ENCODE results near the gene AGAP1. TPM values are rescaled to one million over a fixed set of nuclear protein-coding genes. Genes with fewer than 3 reads are reported as not detected.

Gene AGAP1
- total RNA-seq, 1 donor from 2014 or later: 20.4 TPM

DNA sequence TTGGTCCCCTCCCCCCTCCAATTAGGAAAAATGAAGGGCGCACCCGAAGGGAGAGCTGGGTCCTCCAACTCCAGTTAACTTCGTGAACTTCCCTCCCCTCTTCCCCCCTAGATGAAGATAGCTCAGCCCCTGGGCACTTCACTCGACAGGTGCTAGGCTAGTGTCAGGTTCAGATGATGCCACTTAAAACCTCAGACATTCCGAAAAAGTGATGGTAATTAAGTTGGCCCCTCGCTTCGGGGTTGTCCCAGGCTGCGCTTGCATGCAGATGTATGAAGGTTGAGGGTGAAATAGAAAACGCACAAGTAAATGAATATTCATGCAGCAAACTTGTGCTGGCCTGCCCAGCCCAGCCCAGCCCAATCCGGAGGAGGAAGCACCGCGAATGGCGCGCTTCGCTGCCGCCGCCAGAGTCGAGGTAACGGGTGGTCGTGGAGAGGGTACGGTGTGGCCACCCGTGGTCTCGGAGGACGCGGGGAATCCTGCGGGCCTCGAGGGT, 677.4 kb downstream of the AGAP1 start:
- peaks cover 65% of the 10 kb centered on the region for H3K27me3 Mint-ChIP-seq (ENCODE audit: insufficient read depth, low read depth)
- no peaks in the 10 kb centered on the region for H3K9me3 ChIP-seq (ENCODE audit: low read depth)

DNA sequence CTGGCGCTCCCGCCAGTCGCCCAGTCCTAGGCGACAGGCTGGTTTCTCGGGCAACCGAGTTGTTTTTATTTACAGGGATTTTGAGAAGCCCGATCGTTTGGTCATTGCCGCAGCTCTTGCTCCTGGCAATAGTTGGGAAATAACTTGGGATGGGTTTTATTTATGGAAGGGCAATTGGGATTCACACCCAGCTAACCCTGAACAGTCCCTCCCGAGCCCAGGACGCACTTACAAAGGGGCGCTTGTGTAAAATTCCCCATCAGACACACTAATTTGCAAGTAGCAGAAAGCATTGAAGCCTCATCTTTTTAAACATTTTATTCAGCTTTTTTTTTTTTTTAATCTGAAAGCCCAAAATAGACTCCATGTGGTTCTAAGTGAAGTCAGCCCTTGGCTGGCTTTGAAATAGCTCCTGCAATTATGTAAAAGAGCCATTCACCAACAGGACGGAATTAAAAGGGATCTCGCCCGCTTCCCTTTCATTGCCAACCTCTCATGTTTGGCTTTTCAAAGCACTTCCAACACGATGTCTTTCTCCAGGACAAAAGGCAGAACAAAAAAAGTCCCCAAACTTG, 677.9 kb downstream of the AGAP1 start:
- Histone ChIP-seq H4K20me1 (ENCODE audit: low read depth) (peaks cover 89% of the 10 kb centered on the region), H3K4me3 (no peak overlapping the region), H3K4me2 (peak overlapping the region; percentile 49), H3K27me3 (peaks cover 100% of the 10 kb centered on the region), H3K4me1 (peaks cover 39% of the 10 kb centered on the region), H3K79me2 (ENCODE audit: low read depth) (no peaks in the 10 kb centered on the region), H3K36me3 (no peaks in the 10 kb centered on the region), H3K27ac (no peak overlapping the region), H3F3A (ENCODE audit: low read depth) (peaks cover 76% of the 10 kb centered on the region), H3K9me3 (ENCODE audit: low read depth) (no peaks in the 10 kb centered on the region), H3K9ac (no peak overlapping the region), H2AFZ (replicated peaks) (no peak overlapping the region)
- Mint-ChIP-seq H3K9me3 (no peaks in the 10 kb centered on the region), H3K27me3 (ENCODE audit: insufficient read depth, low read depth) (peaks cover 64% of the 10 kb centered on the region), H3K36me3 (no peaks in the 10 kb centered on the region), H3K4me1 (peaks cover 59% of the 10 kb centered on the region), H3K27ac (no peak overlapping the region), H3K4me3 (peak overlapping the region; percentile 84)
- DNase-seq (ENCODE audit: low spot score): peak; percentile 60
- TF ChIP-seq EZH2phosphoT487 (IDR thresholded peaks at IDR 0.05): peak; percentile 17
- no peak for TF ChIP-seq EZH2 (IDR thresholded peaks at IDR 0.05)

More for the DNA sequence above, 677.4 kb downstream of the AGAP1 start:
- Histone ChIP-seq H3K4me2 (peak overlapping the region; percentile 49), H4K20me1 (ENCODE audit: low read depth) (peaks cover 89% of the 10 kb centered on the region), H3K9ac (no peak overlapping the region), H3K79me2 (ENCODE audit: low read depth) (no peaks in the 10 kb centered on the region), H3F3A (ENCODE audit: low read depth) (peaks cover 78% of the 10 kb centered on the region), H3K27ac (no peak overlapping the region), H2AFZ (replicated peaks) (no peak overlapping the region), H3K36me3 (no peaks in the 10 kb centered on the region), H3K27me3 (peaks cover 100% of the 10 kb centered on the region), H3K4me1 (peaks cover 42% of the 10 kb centered on the region), H3K4me3 (no peak overlapping the region)
- Mint-ChIP-seq H3K4me1 (peaks cover 61% of the 10 kb centered on the region), H3K27ac (no peak overlapping the region), H3K4me3 (peak overlapping the region; percentile 84), H3K36me3 (no peaks in the 10 kb centered on the region), H3K9me3 (no peaks in the 10 kb centered on the region)
- peak; percentile 38 for TF ChIP-seq EZH2 (IDR thresholded peaks at IDR 0.05)
- TF ChIP-seq EZH2phosphoT487 (IDR thresholded peaks at IDR 0.05): no peak
- TF ChIP-seq, protein P1, sequence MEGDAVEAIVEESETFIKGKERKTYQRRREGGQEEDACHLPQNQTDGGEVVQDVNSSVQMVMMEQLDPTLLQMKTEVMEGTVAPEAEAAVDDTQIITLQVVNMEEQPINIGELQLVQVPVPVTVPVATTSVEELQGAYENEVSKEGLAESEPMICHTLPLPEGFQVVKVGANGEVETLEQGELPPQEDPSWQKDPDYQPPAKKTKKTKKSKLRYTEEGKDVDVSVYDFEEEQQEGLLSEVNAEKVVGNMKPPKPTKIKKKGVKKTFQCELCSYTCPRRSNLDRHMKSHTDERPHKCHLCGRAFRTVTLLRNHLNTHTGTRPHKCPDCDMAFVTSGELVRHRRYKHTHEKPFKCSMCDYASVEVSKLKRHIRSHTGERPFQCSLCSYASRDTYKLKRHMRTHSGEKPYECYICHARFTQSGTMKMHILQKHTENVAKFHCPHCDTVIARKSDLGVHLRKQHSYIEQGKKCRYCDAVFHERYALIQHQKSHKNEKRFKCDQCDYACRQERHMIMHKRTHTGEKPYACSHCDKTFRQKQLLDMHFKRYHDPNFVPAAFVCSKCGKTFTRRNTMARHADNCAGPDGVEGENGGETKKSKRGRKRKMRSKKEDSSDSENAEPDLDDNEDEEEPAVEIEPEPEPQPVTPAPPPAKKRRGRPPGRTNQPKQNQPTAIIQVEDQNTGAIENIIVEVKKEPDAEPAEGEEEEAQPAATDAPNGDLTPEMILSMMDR (IDR thresholded peaks at IDR 0.05): no peak
- peak; percentile 53 for DNase-seq (ENCODE audit: low spot score)

DNA sequence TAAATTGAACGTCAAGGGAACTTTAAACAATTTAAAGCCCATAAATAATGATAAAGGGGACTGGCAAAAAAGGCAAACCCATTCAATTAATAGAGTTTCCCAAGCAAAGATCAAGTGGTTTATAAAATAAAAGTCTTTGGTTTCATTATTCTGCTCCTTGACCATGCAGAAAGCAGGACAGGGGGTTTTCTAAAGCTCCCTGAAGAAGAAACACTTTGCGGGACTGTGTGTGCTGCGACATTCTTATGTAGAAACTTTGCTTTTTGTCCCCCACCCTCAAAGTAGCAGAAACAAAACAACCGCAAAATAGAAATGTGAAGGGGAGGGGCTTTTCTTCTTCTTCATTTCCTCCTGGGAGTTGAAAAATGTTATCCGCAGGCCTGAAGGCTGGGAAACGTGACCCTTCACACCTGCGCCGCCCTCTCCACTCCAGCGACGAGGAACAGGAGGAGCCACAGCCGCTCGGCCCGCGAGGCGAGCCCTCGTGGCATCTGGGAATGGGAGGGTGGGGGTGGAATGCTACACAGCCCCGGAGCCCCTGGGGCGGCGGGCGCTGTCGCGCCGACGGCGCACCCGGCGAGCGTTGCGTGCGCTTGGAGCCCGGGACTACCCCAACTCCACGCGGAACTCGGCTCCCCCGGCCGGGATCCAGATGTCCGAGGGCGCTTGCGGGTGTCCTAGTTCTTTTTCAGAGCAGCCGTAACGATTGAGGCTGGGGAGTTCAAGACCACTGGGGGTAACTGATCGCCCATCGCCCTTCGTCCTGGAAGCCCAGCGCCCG, 678.6 kb downstream of the AGAP1 start:
- Histone ChIP-seq H3K27me3 (peaks cover 100% of the 10 kb centered on the region), H3F3A (ENCODE audit: low read depth) (peaks cover 72% of the 10 kb centered on the region), H3K79me2 (ENCODE audit: low read depth) (no peaks in the 10 kb centered on the region), H3K4me1 (peaks cover 33% of the 10 kb centered on the region), H3K9ac (no peak overlapping the region), H3K4me3 (no peak overlapping the region), H3K4me2 (peak overlapping the region; percentile 4), H2AFZ (replicated peaks) (no peak overlapping the region), H4K20me1 (ENCODE audit: low read depth) (peaks cover 87% of the 10 kb centered on the region), H3K27ac (no peak overlapping the region), H3K36me3 (no peaks in the 10 kb centered on the region), H3K9me3 (ENCODE audit: low read depth) (no peaks in the 10 kb centered on the region)
- H3K9me3 Mint-ChIP-seq: no peaks in the 10 kb centered on the region
- H3K36me3 Mint-ChIP-seq: no peaks in the 10 kb centered on the region
- no peak overlapping the region for H3K27ac Mint-ChIP-seq
- peak; percentile 51 for DNase-seq (ENCODE audit: low spot score)
- H3K4me1 Mint-ChIP-seq: peaks cover 58% of the 10 kb centered on the region
- peaks cover 67% of the 10 kb centered on the region for H3K27me3 Mint-ChIP-seq (ENCODE audit: insufficient read depth, low read depth)
- H3K4me3 Mint-ChIP-seq: peak overlapping the region; percentile 84
- TF ChIP-seq EZH2phosphoT487 (IDR thresholded peaks at IDR 0.05) (peak; percentile 92), EZH2 (IDR thresholded peaks at IDR 0.05) (peak; percentile 94)
- TF ChIP-seq, protein P1 (IDR thresholded peaks at IDR 0.05): no peak

All from neural progenitor cell (in vitro differentiated cells).